Testis (tissue), 2 donors: ENCODE results near the gene MYBPC2.

Experiments
- POLR2A ChIP-seq: fragments of 450-650 bp; IDR thresholded peaks from one replicate; pipeline ENCODE4 v1.6.1; 2017; ENCODE audit warnings: antibody characterized with exemption, mild to moderate bottlenecking, moderate library complexity
- TF ChIP-seq, protein P1 (sequence below), 3 experiments: fragments of 450-650 bp in 2 of 3; fragments of 200-600 bp in 1 of 3; sonication (generic) in 1 of 3; IDR thresholded peaks; one replicate each; pipeline ENCODE4 v1.5.1; 2016 to 2019; ENCODE audit warnings: antibody characterized with exemption in 3 of 3, mild to moderate bottlenecking in 2 of 3, moderate library complexity in 1 of 3

DNA sequence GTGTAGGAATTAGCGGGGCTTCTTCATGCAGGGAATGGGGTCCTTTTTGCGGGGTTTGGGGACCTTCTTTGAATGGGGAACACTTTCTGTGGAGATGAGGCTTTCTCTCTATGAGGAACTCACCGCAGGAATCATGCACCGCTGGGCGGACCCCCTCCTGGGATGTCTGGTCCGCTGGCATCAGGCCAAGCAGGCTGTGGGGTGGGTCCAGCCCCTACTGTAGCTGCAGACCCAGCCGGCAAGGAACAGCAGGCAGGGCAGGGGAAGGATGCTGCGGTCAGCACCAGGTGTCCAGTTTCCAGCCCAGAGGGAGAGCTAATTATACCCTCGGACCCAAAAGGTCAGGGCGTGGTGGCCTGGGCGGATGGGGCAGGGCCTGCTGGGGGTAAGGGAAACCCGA is 1.8 kb downstream of the MYBPC2 start:
- TF ChIP-seq, protein P1, sequence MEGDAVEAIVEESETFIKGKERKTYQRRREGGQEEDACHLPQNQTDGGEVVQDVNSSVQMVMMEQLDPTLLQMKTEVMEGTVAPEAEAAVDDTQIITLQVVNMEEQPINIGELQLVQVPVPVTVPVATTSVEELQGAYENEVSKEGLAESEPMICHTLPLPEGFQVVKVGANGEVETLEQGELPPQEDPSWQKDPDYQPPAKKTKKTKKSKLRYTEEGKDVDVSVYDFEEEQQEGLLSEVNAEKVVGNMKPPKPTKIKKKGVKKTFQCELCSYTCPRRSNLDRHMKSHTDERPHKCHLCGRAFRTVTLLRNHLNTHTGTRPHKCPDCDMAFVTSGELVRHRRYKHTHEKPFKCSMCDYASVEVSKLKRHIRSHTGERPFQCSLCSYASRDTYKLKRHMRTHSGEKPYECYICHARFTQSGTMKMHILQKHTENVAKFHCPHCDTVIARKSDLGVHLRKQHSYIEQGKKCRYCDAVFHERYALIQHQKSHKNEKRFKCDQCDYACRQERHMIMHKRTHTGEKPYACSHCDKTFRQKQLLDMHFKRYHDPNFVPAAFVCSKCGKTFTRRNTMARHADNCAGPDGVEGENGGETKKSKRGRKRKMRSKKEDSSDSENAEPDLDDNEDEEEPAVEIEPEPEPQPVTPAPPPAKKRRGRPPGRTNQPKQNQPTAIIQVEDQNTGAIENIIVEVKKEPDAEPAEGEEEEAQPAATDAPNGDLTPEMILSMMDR (IDR thresholded peaks at IDR 0.05) = no peak
- TF ChIP-seq POLR2A = no peak
